Ascending aorta (tissue), 2 donors: ENCODE data around the gene ASCL5. TPM values are rescaled to one million over a fixed set of nuclear protein-coding genes. Genes with fewer than 3 reads are reported as not detected.
A peak's percentile ranks its signal among the peaks of the same experiment; 100 is the strongest.
"Not testable (repeated sequence)": the region's sequence is repeated elsewhere in the genome, so short reads cannot be mapped to it uniquely, and the experiment has no call there.

Experiments used
- DNase-seq, 2 donors: peaks; one replicate each; pipeline ENCODE4 v3.0.0-alpha.2; 2019; ENCODE audit warnings: low spot score in 2 of 2
- H3K27ac ChIP-seq, 2 donors: fragments of 200-600 bp; sonication (generic); one replicate each; pipeline ENCODE4 v1.5.1; 2016 to 2017; ENCODE audit warnings: mild to moderate bottlenecking in 1 of 2
- H3K27me3 ChIP-seq: fragments of 200-600 bp; sonication (generic); one replicate; pipeline ENCODE4 v1.5.1; 2017
- H3K36me3 ChIP-seq, 2 donors: fragments of 200-600 bp; sonication (generic); one replicate each; pipeline ENCODE4 v1.5.1; 2016
- H3K4me1 ChIP-seq, 2 donors: fragments of 200-600 bp; sonication (generic); one replicate each; pipeline ENCODE4 v1.5.1; 2016 to 2017; ENCODE audit warnings: mild to moderate bottlenecking in 1 of 2
- H3K4me3 ChIP-seq, 2 donors: fragments of 200-600 bp; sonication (generic); one replicate each; pipeline ENCODE4 v1.5.1; 2016 to 2017; ENCODE audit warnings: mild to moderate bottlenecking in 1 of 2
- H3K9me3 ChIP-seq, 2 donors: fragments of 200-600 bp; sonication (generic); one replicate each; pipeline ENCODE4 v1.5.1; 2016
- intact Hi-C: fragments of 100-400 bp; cut with DNase I; formaldehyde crosslinking; loops from one replicate; pipeline ENCODE4 v1.15.1; 2023
- total RNA-seq: library from RNA; depleted of rRNA; stranded (reverse); fragments of >200 nt; gene quantifications from one replicate; pipeline ENCODE4 v1.1.0, GENCODE V29; 2016
- TF ChIP-seq, protein P1 (sequence below), 3 experiments: fragments of 200-600 bp in 2 of 3; fragments of 450-650 bp in 1 of 3; sonication (generic) in 2 of 3; IDR thresholded peaks; one replicate each; pipeline ENCODE4 v1.5.1; 2016 to 2019; ENCODE audit warnings: antibody characterized with exemption in 3 of 3, mild to moderate bottlenecking in 1 of 3, moderate library complexity in 1 of 3

The ASCL5 gene
- total RNA-seq, 1 donor from 2014 or later: not detected

DNA sequence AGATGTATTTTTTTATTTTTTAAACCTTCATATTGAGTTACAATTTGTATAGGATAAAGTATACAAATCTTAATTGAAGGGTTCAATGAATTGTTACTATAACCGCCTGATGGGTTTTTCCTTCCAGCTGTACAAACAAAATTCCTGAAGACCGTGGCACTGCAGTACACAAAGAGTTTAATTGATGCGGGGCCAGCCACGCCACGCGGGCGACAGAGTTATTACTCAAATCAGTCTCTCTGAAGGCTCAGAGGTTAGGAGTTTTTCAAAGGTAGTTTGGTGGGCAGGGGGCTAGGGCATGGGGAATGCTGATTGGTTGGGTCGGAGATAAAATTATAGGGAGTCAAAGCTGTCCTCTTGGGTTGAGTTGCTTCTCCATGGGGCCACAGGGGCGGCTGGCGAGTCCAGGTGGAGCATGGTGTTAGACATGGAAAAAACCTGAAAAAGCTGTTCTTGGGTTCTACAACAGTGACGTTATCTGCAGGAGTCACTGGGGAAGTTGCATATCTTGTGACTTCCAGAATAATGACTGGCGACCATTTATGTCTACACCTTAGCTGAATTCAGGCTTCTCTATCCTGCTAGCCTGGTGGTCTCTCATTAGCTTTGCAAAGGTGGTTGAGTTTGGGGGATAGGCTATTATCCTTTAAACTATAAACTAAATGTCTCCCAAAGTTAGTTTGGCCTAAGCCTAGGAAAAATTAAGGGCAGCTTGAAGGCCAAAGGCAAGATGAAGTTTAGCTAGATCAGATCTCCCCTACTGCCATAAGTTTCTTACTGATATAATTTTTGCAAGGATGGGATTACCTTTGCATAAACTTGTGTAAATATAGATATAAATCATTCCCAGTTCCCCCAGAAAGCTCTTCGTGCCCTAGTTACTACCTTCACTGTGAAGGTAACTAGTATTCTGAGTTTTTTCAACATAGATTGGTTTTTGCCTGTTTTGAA, 40.3 kb upstream of the ASCL5 start:
- Histone ChIP-seq H3K4me3 (no peak overlapping the region), H3K9me3 (no peaks in the 10 kb centered on the region), H3K36me3 (no peaks in the 10 kb centered on the region), H3K27me3 (no peaks in the 10 kb centered on the region), H3K27ac (no peak overlapping the region), H3K4me1 (peaks cover 0 to 2% of the 10 kb centered on the region in 2 donors)
- no peak for DNase-seq
- intact Hi-C loops: no loop called here
- TF ChIP-seq, protein P1, sequence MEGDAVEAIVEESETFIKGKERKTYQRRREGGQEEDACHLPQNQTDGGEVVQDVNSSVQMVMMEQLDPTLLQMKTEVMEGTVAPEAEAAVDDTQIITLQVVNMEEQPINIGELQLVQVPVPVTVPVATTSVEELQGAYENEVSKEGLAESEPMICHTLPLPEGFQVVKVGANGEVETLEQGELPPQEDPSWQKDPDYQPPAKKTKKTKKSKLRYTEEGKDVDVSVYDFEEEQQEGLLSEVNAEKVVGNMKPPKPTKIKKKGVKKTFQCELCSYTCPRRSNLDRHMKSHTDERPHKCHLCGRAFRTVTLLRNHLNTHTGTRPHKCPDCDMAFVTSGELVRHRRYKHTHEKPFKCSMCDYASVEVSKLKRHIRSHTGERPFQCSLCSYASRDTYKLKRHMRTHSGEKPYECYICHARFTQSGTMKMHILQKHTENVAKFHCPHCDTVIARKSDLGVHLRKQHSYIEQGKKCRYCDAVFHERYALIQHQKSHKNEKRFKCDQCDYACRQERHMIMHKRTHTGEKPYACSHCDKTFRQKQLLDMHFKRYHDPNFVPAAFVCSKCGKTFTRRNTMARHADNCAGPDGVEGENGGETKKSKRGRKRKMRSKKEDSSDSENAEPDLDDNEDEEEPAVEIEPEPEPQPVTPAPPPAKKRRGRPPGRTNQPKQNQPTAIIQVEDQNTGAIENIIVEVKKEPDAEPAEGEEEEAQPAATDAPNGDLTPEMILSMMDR (IDR thresholded peaks at IDR 0.05): no peak

DNA sequence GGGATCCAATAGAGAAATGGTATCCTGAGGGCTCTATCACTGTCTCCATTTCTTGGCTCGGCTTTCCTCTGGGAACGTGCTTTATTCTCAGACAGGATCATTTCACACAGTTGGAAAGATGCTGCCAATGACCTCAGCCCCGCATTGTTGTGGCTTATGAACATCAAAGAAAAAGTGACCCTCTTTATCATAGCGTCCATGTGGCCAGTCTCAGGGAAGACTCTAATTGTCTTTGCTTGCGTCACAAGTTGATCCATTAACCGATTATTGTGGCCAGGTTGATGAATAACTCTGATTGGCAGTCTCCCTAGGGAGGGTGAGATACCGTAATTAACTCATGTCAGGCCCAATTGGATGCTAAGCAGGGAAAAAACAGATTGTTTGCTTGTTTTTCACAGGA, 37.7 kb upstream of the ASCL5 start:
- Histone ChIP-seq H3K4me3 (no peak overlapping the region), H3K36me3 (no peaks in the 10 kb centered on the region), H3K4me1 (no peaks in the 10 kb centered on the region), H3K9me3 (no peaks in the 10 kb centered on the region), H3K27me3 (no peaks in the 10 kb centered on the region), H3K27ac (no peak overlapping the region)
- TF ChIP-seq, protein P1 (IDR thresholded peaks at IDR 0.05): no peak
- intact Hi-C loops: no loop called here
- peak in 1 of 2 donors; percentile 9 for DNase-seq

DNA sequence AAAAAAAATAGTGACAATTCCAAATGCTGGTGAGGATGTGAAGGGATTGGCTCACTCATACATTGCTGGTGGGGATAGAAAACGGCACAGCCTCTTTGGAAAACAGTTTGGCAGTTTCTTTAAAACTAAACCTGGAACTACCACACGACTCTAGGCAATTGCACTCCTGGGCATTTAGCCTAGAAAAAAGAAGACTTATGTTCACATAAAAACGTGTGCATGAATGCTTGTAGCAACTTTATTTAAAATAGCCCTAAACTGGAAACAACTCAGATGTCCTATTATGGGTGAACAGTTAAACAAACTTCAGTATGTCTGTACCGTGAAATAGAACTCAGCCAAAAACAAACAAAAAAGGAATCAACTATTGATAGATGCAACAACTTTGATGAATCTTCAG, 36.7 kb upstream of the ASCL5 start:
- H3K27me3 ChIP-seq: no peaks in the 10 kb centered on the region
- TF ChIP-seq, protein P1 (IDR thresholded peaks at IDR 0.05): no peak
- intact Hi-C loops: no loop called here
- no peak overlapping the region for H3K27ac ChIP-seq
- no peaks in the 10 kb centered on the region for H3K4me1 ChIP-seq
- H3K4me3 ChIP-seq: no peak overlapping the region
- no peaks in the 10 kb centered on the region for H3K36me3 ChIP-seq
- no peaks in the 10 kb centered on the region for H3K9me3 ChIP-seq
- DNase-seq: no peak

DNA sequence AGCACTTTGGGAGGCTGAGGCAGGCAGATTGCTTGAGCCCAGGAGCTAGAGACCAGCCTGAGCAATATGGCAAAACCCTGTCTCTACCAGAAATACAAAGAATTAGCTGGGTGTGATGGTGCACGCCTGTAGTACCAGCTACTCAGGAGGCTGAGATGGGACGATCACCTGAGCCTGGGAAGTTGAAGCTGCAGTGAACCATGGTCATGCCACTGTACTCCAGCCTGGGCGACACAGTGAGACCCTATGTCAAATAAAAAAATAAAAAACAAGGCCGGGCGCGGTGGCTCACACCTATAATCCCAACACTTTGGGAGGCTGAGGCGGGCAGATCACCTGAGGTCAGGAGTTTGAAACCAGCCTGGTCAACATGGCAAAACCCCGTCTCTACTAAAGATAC, 36.1 kb upstream of the ASCL5 start:
- intact Hi-C loops: not testable (repeated sequence)

DNA sequence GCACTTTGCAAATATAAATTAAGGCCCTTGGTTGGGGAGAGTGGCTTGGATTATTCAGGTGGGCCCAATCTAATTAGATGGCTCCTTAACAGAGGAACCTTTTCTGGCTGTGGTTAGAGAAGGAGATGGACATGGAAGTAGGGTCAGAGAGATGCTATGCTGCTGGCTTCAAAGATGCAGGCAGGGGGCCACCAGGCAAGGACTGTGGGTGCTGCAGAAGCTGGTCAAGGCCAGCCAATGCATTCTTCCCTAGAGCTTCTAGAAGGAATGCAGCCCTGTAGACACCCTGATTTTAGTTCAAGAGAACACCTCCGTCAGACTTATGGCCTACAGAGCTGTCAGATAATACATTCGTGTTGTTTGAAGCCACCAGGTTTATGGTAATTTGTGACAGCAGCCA, 31.0 kb upstream of the ASCL5 start:
- no peak for DNase-seq
- Histone ChIP-seq H3K4me3 (no peak overlapping the region), H3K27ac (no peak overlapping the region), H3K36me3 (no peaks in the 10 kb centered on the region), H3K9me3 (no peaks in the 10 kb centered on the region), H3K4me1 (peaks cover 8 to 11% of the 10 kb centered on the region in 2 donors), H3K27me3 (no peaks in the 10 kb centered on the region)
- TF ChIP-seq, protein P1 (IDR thresholded peaks at IDR 0.05): no peak
- intact Hi-C loops: no loop called here

More for the DNA sequence above, 36.1 kb upstream of the ASCL5 start:
- H3K27ac ChIP-seq, H3K9me3 ChIP-seq, H3K27me3 ChIP-seq, H3K36me3 ChIP-seq, H3K4me1 ChIP-seq, H3K4me3 ChIP-seq: not testable (repeated sequence)
- peak in 1 of 2 donors; percentile 35 for DNase-seq

DNA sequence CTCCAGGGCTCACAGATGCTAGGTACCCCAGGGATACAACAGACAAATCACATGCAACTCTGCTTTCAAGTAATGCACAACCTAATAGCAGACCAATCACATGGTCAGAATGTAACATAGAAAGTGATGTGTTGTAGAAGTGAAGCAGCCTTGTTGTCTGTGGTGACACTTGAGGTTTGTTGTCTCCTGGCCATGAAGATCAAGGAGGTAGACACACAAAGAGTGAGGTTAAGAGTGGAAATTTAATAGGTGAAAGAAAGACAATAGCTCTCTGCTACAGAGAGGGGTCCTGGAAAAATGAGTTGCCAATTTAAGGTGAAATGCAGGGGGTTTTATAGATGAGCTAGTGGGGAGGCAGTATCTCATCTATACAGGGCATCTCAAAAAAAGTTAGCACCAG, 29.8 kb upstream of the ASCL5 start:
- Histone ChIP-seq H3K27ac (no peak overlapping the region), H3K4me3 (no peak overlapping the region), H3K36me3 (no peaks in the 10 kb centered on the region), H3K9me3 (no peaks in the 10 kb centered on the region), H3K4me1 (peaks cover 8 to 13% of the 10 kb centered on the region in 2 donors), H3K27me3 (no peaks in the 10 kb centered on the region)
- intact Hi-C loops: no loop called here
- TF ChIP-seq, protein P1 (IDR thresholded peaks at IDR 0.05): no peak
- DNase-seq: no peak
